Peyer's patch (tissue), 4 donors: ENCODE results near the gene TXNIP.

ENCODE experiments used
- POLR2A ChIP-seq, 2 donors: fragments of 450-650 bp; IDR thresholded peaks; one replicate each; pipeline ENCODE4 v1.5.1; 2017; ENCODE audit warnings: antibody characterized with exemption in 2 of 2, mild to moderate bottlenecking in 2 of 2, moderate library complexity in 2 of 2
- TF ChIP-seq, protein P1 (sequence below), 6 experiments: fragments of 450-650 bp in 4 of 6; fragments of 200-600 bp in 2 of 6; sonication (generic) in 1 of 6; IDR thresholded peaks; one replicate each; pipeline ENCODE4 v1.5.1; 2017 to 2019; ENCODE audit warnings: antibody characterized with exemption in 6 of 6, mild to moderate bottlenecking in 3 of 6, moderate library complexity in 1 of 6

DNA sequence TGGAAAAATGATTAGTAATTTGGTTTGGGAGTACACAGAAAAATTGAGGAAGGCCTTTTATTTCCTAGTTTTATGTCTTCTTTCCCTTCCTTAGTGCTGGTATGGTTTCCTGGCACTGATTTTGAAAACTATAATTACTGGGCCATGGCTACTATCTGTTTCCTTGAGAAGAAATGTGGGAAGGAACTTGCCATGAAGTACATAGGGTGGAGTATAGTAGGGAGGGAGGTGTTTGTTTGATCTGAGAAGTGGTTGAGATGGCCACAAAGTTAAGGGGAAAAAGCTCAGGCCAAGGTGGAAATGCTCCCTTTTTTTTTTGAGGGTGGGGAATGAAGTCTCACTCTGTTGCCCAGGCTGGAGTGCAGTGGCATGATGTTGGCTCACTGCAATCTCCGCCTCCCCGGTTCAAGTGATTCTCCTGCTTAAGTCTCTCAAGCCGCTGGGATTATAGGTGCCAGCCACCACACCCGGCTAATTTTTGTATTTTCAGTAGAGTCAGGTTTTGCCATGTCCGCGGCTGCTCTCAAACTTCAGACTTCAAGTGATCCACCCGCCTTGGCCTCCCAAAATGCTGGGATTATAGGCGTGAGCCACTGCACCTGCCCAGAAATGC is 13.9 kb upstream of the TXNIP start:
- TF ChIP-seq POLR2A (IDR thresholded peaks at IDR 0.05), result no peak
- TF ChIP-seq, protein P1, sequence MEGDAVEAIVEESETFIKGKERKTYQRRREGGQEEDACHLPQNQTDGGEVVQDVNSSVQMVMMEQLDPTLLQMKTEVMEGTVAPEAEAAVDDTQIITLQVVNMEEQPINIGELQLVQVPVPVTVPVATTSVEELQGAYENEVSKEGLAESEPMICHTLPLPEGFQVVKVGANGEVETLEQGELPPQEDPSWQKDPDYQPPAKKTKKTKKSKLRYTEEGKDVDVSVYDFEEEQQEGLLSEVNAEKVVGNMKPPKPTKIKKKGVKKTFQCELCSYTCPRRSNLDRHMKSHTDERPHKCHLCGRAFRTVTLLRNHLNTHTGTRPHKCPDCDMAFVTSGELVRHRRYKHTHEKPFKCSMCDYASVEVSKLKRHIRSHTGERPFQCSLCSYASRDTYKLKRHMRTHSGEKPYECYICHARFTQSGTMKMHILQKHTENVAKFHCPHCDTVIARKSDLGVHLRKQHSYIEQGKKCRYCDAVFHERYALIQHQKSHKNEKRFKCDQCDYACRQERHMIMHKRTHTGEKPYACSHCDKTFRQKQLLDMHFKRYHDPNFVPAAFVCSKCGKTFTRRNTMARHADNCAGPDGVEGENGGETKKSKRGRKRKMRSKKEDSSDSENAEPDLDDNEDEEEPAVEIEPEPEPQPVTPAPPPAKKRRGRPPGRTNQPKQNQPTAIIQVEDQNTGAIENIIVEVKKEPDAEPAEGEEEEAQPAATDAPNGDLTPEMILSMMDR (IDR thresholded peaks at IDR 0.05), result no peak
